Measurements from ENCODE around the gene TENM3.

DNA sequence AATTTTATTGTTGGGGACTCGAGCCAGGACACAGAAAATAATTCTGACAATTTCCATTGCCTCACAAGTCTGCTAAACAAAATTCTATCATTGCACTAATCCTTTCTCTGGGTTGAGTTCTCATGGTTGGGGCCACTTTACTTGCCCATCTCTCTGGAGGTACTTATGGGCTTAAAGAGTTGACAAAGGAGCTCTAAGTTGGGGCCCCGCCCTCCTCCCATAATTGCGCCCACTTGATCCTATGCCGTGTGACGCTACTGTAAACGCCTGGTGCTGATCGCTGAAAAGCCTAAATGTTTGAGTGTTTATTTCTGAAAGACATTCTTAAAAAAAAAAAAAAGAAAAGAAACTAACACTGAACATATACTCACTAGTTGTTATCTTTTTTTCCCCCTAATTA is 103.0 kb downstream of the TENM3 start:
- TF ChIP-seq, protein P1, sequence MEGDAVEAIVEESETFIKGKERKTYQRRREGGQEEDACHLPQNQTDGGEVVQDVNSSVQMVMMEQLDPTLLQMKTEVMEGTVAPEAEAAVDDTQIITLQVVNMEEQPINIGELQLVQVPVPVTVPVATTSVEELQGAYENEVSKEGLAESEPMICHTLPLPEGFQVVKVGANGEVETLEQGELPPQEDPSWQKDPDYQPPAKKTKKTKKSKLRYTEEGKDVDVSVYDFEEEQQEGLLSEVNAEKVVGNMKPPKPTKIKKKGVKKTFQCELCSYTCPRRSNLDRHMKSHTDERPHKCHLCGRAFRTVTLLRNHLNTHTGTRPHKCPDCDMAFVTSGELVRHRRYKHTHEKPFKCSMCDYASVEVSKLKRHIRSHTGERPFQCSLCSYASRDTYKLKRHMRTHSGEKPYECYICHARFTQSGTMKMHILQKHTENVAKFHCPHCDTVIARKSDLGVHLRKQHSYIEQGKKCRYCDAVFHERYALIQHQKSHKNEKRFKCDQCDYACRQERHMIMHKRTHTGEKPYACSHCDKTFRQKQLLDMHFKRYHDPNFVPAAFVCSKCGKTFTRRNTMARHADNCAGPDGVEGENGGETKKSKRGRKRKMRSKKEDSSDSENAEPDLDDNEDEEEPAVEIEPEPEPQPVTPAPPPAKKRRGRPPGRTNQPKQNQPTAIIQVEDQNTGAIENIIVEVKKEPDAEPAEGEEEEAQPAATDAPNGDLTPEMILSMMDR (conservative IDR thresholded peaks at IDR 0.05) = no peak
- TF ChIP-seq EZH2 (IDR thresholded peaks at IDR 0.05; ENCODE audit: low read depth) = no peak
